KBM-7 (cell line): Measurements from ENCODE around the gene SUFU.
"Not testable (repeated sequence)": the region's sequence is repeated elsewhere in the genome, so short reads cannot be mapped to it uniquely, and the experiment has no call there.

Experiments used
- DNase-seq: peaks from one replicate; pipeline ENCODE4 v3.0.0-alpha.2; 2015
- in situ Hi-C: fragments of 300-500 bp; cut with MboI; formaldehyde crosslinking; loops from 2 replicates; pipeline ENCODE4 v1.14.3; 2020; ENCODE audit warnings: low sequenced_read_pairs, low pct_unique_long_range_greater_than_20kb, mixed read lengths

Gene SUFU

DNA sequence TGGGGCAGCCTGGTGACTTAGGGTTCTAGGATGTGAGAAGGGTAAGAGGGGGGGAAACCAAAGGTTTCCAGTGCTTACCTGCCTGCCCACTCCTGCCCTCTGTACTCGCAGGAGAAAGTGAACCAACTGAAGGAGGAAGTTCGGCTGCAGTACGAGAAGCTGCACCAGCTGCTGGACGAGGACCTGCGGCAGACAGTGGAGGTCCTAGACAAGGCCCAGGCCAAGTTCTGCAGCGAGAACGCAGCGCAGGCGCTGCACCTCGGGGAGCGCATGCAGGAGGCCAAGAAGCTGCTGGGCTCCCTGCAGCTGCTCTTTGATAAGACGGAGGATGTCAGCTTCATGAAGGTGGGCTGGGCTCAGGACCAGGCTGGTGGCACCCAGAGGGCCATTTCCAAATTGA, 151.2 kb downstream of the SUFU start:
- DNase-seq: no peak
- in situ Hi-C loops: no loop called here

DNA sequence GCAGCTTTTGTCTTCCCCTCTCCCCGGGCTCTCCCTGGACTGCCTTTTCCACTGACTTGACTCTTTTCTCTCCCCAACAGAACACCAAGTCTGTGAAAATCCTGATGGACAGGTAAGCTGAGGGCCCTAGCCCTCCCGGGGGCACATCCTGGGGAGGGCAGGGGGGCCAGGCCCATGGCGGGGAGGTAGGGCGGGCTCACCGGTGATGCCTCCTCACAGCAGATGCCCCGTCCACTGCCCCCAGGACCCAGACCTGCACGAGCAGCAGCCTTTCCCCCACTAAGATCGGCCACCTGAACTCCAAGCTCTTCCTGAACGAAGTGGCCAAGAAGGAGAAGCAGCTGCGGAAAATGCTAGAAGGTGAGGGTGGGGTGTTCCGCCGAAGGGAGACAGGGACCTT, 152.3 kb downstream of the SUFU start:
- in situ Hi-C loops: no loop called here
- no peak for DNase-seq

DNA sequence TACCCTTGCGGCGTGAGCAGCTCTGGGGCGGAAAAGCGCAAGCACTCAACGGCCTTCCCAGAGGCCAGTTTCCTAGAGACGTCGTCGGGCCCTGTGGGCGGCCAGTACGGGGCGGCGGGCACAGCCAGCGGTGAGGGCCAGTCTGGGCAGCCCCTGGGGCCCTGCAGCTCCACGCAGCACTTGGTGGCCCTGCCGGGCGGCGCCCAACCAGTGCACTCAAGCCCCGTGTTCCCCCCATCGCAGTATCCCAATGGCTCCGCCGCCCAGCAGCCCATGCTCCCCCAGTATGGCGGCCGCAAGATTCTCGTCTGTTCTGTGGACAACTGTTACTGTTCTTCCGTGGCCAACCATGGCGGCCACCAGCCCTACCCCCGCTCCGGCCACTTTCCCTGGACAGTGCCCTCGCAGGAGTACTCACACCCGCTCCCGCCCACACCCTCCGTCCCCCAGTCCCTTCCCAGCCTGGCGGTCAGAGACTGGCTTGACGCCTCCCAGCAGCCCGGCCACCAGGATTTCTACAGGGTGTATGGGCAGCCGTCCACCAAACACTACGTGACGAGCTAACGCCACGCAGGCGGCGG, 153.1 kb downstream of the SUFU start:
- in situ Hi-C loops: no loop called here
- DNase-seq: no peak

DNA sequence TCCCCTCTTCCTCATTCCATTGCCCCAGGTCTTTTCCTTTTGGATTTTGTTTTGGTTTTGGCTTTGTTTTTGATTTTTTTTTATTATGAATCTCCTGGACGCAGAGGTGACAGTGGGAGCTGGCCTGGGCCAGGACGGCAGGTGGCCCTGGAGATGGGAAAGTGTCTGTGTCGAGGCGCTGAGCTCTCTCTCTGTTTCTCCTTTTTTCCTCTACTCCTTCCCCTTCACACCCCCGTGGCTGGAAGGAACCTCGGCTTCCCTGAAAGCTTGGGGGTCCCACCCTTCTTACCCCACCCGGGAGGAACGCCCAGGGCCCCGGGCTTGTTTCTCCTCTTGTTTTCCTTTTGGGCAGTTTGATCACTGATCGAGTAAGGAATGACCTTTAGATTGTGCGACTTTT, 153.7 kb downstream of the SUFU start:
- in situ Hi-C loops: no loop called here
- no peak for DNase-seq

DNA sequence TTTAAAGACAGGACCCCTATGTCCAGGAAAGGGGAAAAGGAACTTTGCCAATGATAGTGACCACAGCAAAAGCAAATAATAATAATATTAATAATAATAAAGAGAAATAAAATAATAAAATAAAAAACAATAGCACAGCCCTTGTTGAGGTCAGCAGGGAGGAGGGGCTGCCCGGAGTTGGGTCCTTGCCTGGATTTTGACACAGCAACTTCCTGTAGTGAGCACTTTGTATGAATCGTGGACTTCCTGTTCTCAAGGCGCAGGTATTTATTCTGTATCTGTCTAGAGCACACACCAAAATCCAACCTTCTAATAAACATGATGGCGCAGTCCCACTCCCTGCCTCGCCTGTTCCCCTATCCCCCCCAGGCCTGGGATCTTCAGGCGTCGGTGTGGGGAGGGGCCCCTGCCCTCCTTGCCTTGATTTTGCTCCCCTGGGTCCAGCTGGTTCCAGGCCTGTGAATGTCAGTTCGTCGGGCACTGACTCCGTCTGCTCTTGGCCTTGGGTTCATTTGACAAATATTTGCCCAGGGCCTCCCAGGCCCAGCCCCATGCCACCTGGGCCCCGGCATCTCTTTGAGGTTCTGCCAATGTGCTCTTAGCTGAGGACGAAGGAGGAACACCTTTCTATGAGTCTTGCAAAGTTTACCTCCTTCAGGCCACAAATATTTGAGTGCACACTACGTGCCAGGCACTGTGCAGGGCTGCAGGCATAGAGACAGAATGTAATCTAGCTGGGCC, 154.4 kb downstream of the SUFU start:
- in situ Hi-C loops: no loop called here
- no peak for DNase-seq

DNA sequence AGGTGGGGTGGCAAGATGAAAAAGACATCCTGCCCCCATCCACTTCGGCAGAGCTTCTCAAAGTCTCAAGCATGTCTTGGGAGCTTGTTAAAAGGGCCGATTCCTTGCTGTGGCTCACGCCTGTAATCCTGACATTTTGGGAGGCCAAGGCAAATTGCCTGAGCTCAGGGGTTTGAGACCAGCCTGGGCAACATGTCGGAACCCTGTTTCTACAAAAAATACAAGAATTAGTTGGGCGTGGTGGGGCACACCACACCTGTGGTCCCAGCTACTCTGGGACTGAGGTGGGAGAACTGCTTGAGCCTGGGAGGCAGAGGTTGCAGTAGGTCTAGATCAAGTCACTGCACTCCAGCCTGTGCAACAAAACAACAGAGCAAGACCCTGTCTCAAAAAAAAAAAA, 155.0 kb downstream of the SUFU start:
- in situ Hi-C loops: no loop called here

DNA sequence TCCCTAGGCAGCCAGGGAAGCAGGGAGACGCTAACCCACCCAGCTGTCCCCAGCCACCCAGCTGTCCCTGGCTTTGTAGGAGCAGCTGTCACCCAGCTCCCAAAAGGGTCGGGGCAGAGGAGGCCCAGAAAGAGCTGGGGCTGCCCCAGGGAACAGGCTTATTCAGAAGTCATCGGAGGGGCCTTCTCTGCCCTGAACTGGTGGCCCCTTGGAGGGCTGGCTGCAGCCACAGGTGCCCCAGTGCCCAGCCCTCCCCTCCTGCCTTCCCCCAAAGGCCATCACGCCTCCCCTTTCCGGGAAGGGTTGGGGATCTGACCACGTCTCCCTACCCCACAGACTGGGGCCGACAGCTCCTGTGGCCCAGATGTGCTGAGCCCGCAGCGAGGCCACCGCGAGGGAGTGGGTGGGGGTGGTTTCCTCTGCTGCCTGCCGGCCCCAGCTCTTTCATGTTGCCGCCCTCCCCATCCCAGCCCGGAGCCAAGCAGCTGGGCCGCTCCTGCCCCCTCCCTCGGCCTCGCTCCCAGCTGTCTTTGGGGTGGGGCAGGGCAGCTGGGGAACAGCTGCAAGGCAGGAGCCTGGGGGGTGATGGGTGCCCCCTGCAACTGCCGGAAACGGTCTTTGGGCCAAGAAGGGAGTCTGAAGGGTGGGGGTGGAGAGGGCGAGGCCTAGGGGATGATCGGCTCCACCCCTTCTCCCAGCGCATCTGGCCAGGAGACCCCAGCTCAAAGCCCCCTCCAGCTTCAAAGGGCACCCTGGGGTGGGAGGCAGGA, 157.3 kb downstream of the SUFU start:
- peak; percentile 76 for DNase-seq
- in situ Hi-C loops: no loop called here

More for the DNA sequence above, 155.0 kb downstream of the SUFU start:
- DNase-seq: no peak

DNA sequence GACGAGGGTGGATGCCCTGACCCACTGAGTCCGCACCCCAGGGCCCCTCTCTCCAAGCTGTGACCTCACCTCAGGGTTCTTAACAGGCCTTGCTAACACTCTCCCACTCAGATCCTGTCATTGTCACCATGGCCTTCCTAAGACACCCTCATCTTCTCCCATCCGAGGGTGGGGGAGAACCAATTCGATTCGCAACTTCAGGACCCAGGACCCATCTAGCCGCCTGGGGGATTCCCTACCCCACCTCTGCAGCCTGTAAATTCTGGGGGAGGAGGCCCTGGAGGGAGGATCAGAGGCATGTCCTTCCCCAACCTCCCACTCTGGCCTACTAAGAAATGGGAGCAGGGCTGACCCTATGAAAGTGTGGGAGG, 157.9 kb downstream of the SUFU start:
- in situ Hi-C loops: no loop called here
- no peak for DNase-seq

DNA sequence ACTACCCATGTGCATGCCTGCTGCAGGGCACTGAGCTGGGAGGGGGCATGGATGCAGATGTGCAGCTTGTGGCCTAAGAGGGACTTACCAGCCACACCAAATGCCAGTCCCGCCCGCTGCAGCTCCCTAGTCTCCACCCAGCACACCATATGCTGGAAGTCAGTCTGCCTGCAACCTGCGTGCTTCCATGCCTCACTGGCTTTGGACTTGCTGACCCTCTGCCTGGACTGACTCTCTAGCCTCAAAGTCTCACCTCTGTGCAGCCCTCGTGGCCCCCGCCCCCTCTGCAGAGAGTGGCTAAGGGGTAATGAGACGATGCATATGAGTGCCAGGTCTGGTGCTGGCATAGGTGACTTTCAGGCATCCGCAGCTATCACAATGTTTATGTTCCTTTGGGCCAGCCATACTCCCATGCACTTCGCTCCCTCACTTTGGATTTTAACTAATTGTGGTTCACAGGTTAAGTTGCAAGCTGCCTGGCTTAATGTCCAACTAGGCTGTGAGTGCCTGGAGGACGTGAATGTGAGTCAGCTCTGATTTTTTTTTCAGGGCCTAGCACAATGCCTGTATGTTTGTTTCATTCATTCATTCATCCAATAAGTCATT, 162.2 kb downstream of the SUFU start:
- in situ Hi-C loops: no loop called here
- no peak for DNase-seq

DNA sequence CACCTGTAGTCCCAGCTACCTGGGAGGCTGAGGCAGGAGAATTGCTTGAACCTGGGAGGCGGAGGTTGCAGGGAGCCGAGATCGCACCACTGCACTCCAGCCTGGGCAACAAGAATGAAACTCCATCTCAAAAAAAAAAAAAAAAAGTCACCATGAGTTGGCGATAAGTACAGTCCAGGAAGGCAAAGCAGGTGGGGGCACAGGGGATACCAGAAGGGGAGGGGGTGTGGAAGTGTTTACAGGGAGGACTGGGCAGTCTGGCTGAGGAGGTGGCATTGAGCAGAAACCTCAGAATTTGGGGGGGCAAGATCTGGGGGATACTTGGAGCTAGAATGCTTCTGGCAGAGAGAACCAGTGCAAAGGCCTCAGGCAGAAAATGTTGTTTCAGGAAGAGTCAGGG, 163.6 kb downstream of the SUFU start:
- DNase-seq, in situ Hi-C loops: not testable (repeated sequence)

DNA sequence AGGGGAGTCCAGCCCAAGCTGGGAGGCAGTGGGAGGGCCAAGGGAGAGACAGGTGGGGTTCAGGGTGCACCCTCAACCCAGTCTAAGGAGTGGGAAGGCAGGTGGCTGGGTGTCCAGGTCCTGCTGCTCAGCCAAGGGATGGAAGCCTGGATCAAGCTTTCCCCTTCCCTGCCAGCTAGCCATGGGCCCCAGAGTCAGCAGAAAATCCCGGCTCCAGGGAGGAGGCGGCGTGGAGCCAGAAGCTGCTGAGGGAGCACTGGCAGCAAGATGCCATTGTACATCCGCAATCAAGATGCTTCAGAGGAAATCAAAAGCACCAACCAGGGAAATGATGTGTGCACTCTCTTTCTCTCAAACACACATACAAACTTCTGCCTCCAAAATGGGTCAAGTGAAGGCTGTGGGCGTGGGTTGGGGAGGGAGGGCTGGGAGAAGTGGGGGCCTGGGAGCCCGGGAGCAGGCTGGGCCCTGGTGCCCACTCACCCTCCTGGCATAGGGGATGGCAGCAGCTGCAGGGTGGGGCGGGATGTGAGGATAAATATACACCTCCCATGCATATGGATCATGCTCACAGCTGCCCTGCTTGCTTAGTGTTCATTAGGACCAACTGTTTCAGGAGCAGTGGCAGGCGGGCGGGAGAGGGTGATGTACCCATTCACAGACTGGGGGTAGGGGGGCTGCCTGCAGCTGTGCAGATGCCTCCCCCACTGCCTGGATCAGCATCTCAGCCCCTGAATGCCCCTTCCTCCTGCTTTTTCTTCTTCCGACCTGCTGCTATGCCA, 164.7 kb downstream of the SUFU start:
- DNase-seq: no peak
- in situ Hi-C loops: no loop called here

DNA sequence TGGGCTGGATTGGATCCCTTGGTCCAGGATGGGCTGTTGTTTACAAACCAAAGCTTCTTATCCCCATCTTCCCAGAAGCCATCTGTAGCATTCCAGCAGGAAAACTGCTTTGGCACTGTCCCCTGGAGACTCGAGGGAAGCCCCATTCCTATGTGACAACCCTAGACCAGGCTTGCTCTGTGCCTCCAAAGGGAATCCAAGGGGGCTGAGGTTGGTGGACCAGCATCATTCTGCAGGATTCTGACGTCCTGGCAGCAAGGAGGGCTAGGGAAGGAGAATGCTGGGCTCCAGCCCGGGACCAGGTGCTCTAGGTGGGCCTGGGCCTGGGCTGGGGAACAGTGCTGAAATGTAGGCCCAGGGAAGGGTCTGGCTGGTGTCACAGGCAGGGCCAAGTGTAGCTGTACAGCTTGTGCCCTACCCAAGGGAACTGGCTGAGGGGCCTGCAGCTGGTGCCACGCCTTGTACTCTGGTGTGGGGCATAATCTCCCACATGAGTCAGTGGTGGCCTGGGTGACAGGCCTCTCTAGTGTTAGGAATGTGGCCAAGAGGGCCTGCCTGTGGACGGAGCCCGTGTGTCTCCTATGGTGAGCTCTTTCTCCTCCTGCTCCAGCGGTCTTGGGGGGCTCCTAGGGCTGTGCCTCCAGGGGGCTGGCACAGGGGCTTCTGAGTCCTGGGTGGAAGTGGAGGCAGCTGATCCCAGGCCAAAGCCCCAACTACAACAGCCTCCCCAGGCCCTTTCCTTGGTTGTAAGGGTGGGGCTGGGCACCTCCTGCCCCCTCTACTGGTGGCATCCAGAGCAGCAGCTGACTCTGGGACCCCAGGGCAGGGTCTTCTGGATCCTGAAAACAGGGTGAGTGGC, 165.7 kb downstream of the SUFU start:
- peak; percentile 53 for DNase-seq
- in situ Hi-C loops: no loop called here

DNA sequence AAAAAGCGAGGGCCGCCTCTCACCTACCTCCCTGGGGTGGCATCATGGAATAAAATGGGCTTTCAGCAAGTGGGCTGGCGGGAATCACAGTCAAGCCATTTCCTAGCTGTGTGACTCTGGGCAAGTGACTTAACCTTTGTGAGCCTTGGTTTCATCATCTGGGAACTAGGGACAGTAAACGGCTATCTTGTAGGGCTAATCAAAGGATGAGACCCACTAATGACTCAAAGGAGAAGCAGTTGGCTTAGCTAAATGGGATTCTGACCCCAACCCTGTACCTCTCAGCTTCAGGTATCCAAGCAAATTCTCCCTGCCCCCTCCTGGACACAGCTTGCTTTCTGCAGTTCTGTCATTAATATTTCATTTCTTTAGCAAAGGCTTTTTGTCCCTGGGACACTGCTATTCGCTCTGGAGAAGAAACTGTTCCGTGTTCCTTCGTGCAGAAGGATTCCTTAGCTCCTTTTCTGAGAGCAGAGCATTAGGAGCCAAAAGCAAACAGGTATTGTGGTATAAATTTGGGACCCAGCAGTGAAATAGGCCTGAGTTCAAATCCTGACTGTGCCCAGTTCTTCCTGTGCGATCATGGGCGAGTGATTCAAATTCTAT, 166.4 kb downstream of the SUFU start:
- DNase-seq: no peak
- in situ Hi-C loops: no loop called here

DNA sequence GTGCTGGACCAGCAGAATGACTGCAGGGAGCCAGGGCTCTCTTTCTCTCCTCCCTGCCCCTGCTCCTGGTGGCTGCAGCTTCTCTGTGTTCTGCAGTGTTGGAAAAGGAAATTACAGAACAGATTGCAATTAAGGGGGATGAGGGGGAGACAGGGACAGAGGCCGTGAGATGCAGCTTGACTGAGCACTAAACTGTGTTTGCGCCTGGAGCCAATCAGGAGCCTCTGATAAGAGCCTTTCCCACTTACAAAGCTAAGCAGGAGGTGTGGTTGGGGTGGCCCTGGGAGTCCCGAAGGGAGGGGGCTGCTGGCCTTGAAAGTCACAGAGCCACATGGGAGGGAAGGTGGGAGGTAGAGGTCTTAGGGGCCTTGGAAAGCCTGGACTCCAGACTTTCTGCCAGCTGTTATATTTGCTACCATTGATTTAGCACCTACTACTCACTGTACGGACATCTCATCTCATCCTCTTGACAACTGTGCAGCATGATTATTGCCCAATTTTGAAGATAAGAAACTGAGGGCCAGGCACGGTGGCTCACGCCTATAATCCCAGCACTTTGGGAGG, 167.2 kb downstream of the SUFU start:
- DNase-seq: no peak
- in situ Hi-C loops: no loop called here

DNA sequence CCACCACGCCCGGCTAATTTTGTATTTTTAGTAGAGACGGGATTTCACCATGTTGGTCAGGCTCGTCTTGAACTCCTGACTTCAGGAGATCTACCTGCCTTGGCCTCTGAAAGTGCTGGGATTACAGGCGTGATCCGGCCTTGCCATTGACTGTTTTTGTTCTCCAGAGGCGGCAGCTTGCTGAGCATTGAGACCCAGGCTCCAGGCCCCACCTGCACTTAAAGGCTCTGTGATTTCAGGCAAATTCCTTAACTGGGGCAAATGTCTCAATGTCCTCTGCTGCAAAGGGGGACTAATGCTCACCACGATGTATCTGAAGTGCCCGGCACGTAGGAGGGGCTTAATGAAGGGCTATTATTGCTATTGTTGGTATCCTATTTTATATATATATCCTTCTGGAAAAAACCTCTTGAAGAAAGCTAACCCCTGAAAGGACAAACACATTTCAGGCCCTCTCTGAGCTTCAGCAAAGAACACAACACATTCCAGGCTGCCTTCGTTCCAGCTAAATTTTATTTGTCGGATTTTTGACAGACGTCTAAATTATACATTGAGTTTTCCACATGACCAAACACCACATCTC, 169.6 kb downstream of the SUFU start:
- in situ Hi-C loops: no loop called here

DNA sequence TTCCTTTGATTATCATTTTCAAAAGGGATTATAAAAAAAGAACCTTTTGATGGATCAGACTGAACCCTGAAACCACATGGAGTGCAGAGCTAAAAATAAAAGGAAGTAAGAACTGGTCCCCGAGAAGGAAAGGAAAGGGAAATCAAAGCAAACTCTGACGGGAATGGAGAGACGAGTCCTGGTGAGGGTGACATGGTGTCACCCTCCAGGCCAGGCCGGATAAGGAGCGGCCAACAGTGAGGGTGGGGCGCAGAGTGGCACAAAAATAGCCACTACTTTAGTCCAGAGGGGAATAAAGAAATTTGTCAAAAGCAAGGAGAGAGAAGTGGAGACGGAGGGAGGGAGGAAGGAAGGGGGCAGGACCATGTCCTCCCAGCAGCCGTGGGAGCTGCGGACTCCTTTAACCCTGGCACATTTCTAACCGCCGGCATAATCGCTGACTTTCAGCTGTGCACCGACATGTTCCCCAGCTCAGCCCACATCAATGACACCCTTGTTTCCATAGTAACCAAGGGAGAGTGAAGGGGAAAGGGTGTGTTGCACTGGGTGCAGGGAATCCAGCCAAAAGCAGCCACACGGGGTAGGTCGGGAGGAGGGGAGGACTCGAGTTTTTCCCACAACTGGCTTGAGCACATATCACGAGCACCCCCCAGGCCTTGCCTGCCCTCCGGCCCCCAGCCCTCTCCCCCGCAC, 170.2 kb downstream of the SUFU start:
- in situ Hi-C loops: no loop called here
- DNase-seq: peak; percentile 90

More for the DNA sequence above, 169.6 kb downstream of the SUFU start:
- DNase-seq: no peak

DNA sequence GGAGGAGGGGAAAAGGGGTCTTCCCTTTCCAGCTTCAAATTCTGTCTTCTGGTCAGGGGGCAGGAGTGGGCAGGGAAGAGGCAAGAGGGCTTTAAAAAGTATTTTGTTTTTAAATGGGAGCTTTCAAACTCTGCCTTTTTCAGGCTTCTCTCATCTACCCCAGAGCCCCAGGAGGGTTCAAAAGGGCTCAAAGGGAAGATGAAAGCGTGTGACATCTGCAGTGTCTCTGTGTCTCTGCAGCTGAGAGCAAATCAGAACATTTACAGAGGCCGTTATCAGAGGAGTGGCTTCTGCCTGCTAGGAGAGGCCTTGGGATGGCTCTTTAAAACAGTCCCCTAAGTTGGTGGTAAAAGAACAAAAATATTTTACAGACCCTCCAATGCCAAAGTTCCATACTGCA, 170.8 kb downstream of the SUFU start:
- in situ Hi-C loops: no loop called here
- no peak for DNase-seq
